ENCODE measurements around the gene USP25.

- TF ChIP-seq CTCF (IDR thresholded peaks at IDR 0.05) (no peak), MAX (CRISPR knock-in tag; IDR thresholded peaks at IDR 0.05) (no peak)
Measured at GRCh38 chr21:15853126-15853525, 123.3 kb downstream of the USP25 start.
